ENCODE results near the gene PSMD2.
A peak's percentile ranks its signal among the peaks of the same experiment; 100 is the strongest.

DNA sequence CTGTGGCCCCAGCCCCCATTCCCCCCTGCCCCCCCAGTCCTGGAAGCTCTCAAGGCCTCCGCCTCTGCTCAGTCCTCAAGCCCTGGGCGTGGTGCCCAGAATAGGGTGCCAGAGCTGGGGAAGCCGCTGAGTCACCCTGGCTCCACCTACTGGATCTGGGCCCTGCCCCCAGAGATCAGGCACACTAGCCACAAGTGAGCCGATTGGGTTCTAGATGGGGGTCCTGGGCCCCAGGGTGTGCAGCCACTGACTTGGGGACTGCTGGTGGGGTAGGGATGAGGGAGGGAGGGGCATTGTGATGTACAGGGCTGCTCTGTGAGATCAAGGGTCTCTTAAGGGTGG, 21.0 kb downstream of the PSMD2 start:
- TF ChIP-seq, protein P1, sequence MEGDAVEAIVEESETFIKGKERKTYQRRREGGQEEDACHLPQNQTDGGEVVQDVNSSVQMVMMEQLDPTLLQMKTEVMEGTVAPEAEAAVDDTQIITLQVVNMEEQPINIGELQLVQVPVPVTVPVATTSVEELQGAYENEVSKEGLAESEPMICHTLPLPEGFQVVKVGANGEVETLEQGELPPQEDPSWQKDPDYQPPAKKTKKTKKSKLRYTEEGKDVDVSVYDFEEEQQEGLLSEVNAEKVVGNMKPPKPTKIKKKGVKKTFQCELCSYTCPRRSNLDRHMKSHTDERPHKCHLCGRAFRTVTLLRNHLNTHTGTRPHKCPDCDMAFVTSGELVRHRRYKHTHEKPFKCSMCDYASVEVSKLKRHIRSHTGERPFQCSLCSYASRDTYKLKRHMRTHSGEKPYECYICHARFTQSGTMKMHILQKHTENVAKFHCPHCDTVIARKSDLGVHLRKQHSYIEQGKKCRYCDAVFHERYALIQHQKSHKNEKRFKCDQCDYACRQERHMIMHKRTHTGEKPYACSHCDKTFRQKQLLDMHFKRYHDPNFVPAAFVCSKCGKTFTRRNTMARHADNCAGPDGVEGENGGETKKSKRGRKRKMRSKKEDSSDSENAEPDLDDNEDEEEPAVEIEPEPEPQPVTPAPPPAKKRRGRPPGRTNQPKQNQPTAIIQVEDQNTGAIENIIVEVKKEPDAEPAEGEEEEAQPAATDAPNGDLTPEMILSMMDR (IDR thresholded peaks at IDR 0.05): no peak
- no peak for TF ChIP-seq POLR2A (IDR thresholded peaks at IDR 0.05)
- TF ChIP-seq POLR2AphosphoS5 (IDR thresholded peaks at IDR 0.05): peak in 2 of 3 donors; percentile 75 to 77
- TF ChIP-seq EP300 (IDR thresholded peaks at IDR 0.05): no peak

All from stomach (tissue), 4 donors.